Endothelial cell (in vitro differentiated cells): ENCODE data around the gene CRLF2. TPM values are rescaled to one million over a fixed set of nuclear protein-coding genes. Genes with fewer than 3 reads are reported as not detected.

ENCODE experiments used
- DNase-seq: peaks from one replicate; pipeline ENCODE4 v3.0.0; 2021; ENCODE audit warnings: low spot score
- H3K27ac Mint-ChIP-seq: one replicate; pipeline ENCODE4 v1.8.0; 2021; ENCODE audit warnings: mixed read lengths, inconsistent platforms; ENCODE audit not compliant: unreplicated experiment
- H3K27me3 Mint-ChIP-seq: one replicate; pipeline ENCODE4 v1.8.0; 2021; ENCODE audit warnings: mild to moderate bottlenecking, moderate library complexity, mixed read lengths, inconsistent platforms; ENCODE audit not compliant: unreplicated experiment
- H3K36me3 Mint-ChIP-seq: one replicate; pipeline ENCODE4 v1.8.0; 2021; ENCODE audit warnings: mild to moderate bottlenecking, low read depth, mixed read lengths, inconsistent platforms; ENCODE audit not compliant: unreplicated experiment
- H3K4me1 Mint-ChIP-seq: one replicate; pipeline ENCODE4 v1.8.0; 2021; ENCODE audit warnings: mild to moderate bottlenecking, mixed read lengths, inconsistent platforms; ENCODE audit not compliant: unreplicated experiment
- H3K4me3 Mint-ChIP-seq: one replicate; pipeline ENCODE4 v1.8.0; 2021; ENCODE audit warnings: mild to moderate bottlenecking, mixed read lengths, inconsistent platforms; ENCODE audit not compliant: unreplicated experiment
- H3K9me3 Mint-ChIP-seq: one replicate; pipeline ENCODE4 v1.8.0; 2021; ENCODE audit warnings: mixed read lengths, inconsistent platforms; ENCODE audit not compliant: unreplicated experiment
- CTCF ChIP-seq: fragments of 200-600 bp; sonication (generic); IDR thresholded peaks from one replicate; pipeline ENCODE4 v1.5.0; 2021; ENCODE audit warnings: antibody characterized with exemption; ENCODE audit not compliant: unreplicated experiment
- total RNA-seq: library from RNA; stranded (reverse); fragmentation: NEBNext Ultra II Directional; extraction: Animal tissue kit (Norgen Biotek cat#: 25700); gene quantifications from one replicate; pipeline ENCODE4 v1.2.1, GENCODE V29; 2021; ENCODE audit not compliant: unreplicated experiment

Gene CRLF2
- total RNA-seq, 1 donor from 2014 or later = not detected

GRCh38 chrX:1213971-1214370 is 1.5 kb upstream of the CRLF2 start:
- TF ChIP-seq CTCF = no peak
- Mint-ChIP-seq H3K27me3 (peaks cover 8% of the 10 kb centered on the region), H3K4me1 (no peaks in the 10 kb centered on the region), H3K4me3 (no peak overlapping the region), H3K36me3 (peaks cover 22% of the 10 kb centered on the region), H3K27ac (no peak overlapping the region), H3K9me3 (peaks cover 34% of the 10 kb centered on the region)
- no peak for DNase-seq

- H3K4me1 Mint-ChIP-seq = no peaks in the 10 kb centered on the region
- peaks cover 40% of the 10 kb centered on the region for H3K9me3 Mint-ChIP-seq
- no peak overlapping the region for H3K27ac Mint-ChIP-seq
- H3K36me3 Mint-ChIP-seq = peaks cover 21% of the 10 kb centered on the region
- TF ChIP-seq CTCF = no peak
- DNase-seq = no peak
- peaks cover 8% of the 10 kb centered on the region for H3K27me3 Mint-ChIP-seq
- H3K4me3 Mint-ChIP-seq = no peak overlapping the region
These were observed 1.6 kb downstream of the CRLF2 start for GRCh38 chrX:1210844-1211243.

GRCh38 chrX:1207496-1208025 is 4.9 kb downstream of the CRLF2 start:
- Mint-ChIP-seq H3K36me3 (peaks cover 17% of the 10 kb centered on the region), H3K4me1 (no peaks in the 10 kb centered on the region), H3K27ac (no peak overlapping the region), H3K27me3 (peaks cover 2% of the 10 kb centered on the region), H3K9me3 (peaks cover 40% of the 10 kb centered on the region), H3K4me3 (no peak overlapping the region)
- TF ChIP-seq CTCF = no peak
- no peak for DNase-seq

- no peaks in the 10 kb centered on the region for H3K4me1 Mint-ChIP-seq
- peaks cover 2% of the 10 kb centered on the region for H3K27me3 Mint-ChIP-seq
- no peak for TF ChIP-seq CTCF
- H3K9me3 Mint-ChIP-seq = peaks cover 31% of the 10 kb centered on the region
- no peak overlapping the region for H3K4me3 Mint-ChIP-seq
- no peak for DNase-seq
- no peak overlapping the region for H3K27ac Mint-ChIP-seq
- peaks cover 10% of the 10 kb centered on the region for H3K36me3 Mint-ChIP-seq
These were observed 6.5 kb downstream of the CRLF2 start for GRCh38 chrX:1205681-1206611.

GRCh38 chrX:1202251-1202650 is 10.2 kb downstream of the CRLF2 start:
- DNase-seq = no peak
- no peak overlapping the region for H3K27ac Mint-ChIP-seq
- peaks cover under 1% of the 10 kb centered on the region for H3K36me3 Mint-ChIP-seq
- no peaks in the 10 kb centered on the region for H3K4me1 Mint-ChIP-seq
- no peak overlapping the region for H3K4me3 Mint-ChIP-seq
- TF ChIP-seq CTCF = no peak
- H3K9me3 Mint-ChIP-seq = peaks cover 15% of the 10 kb centered on the region
- H3K27me3 Mint-ChIP-seq = peaks cover 4% of the 10 kb centered on the region
